Subcutaneous adipose tissue (tissue), 4 donors: ENCODE results near the gene XCL1. TPM values are rescaled to one million over a fixed set of nuclear protein-coding genes. Genes with fewer than 3 reads are reported as not detected.

Experiments used
- CTCF ChIP-seq: fragments of 450-650 bp; IDR thresholded peaks from one replicate; pipeline ENCODE4 v1.5.1; 2016; ENCODE audit warnings: low read depth, mild to moderate bottlenecking, control low read depth, antibody characterized with exemption, moderate library complexity
- total RNA-seq, 4 donors: library from RNA; depleted of rRNA; stranded (reverse); fragments of >200 nt; gene quantifications; one replicate each; pipeline ENCODE4 v1.1.0, GENCODE V29; 2016

The XCL1 gene
- total RNA-seq, 4 donors from 2014 or later = 0.68 TPM; not detected in 3

- TF ChIP-seq CTCF = no peak
These were observed 6.4 kb downstream of the XCL1 start for GRCh38 chr1:168582688-168583336.

GRCh38 chr1:168583571-168583970, 7.2 kb downstream of the XCL1 start:
- no peak for TF ChIP-seq CTCF

- no peak for TF ChIP-seq CTCF
These were observed 8.8 kb downstream of the XCL1 start for GRCh38 chr1:168585191-168585590.

GRCh38 chr1:168585937-168586336, 9.5 kb downstream of the XCL1 start:
- TF ChIP-seq CTCF = no peak

- no peak for TF ChIP-seq CTCF
These were observed 12.8 kb downstream of the XCL1 start for GRCh38 chr1:168589167-168589566.

GRCh38 chr1:168591066-168591465, 14.7 kb downstream of the XCL1 start:
- TF ChIP-seq CTCF = no peak

- TF ChIP-seq CTCF = no peak
These were observed 15.3 kb downstream of the XCL1 start for GRCh38 chr1:168591641-168592250.
